HepG2 (cell line): Measurements from ENCODE around the gene PEPD. TPM values are rescaled to one million over a fixed set of nuclear protein-coding genes. Genes with fewer than 3 reads are reported as not detected.

Source experiments
- ATAC-seq: fragments of 200-7000 bp; cut with Tn5 transposase; 3 replicates; pipeline ENCODE4 v1.9.1; 2020; ENCODE audit warnings: mild to moderate bottlenecking, moderate library complexity
- BruUV-seq: library from RNA; stranded (reverse); fragments of 400-500 nt; replicated peaks from 2 replicates; lab custom pipeline; 2021; lab: Mats Ljungman, UMichigan
- CTCF ChIA-PET: fragments of 300-600 bp; formaldehyde crosslinking; extraction: SDS; loops from one replicate; lab custom pipeline; 2021; ENCODE audit warnings: low total read pairs, inconsistent platforms, low intra/inter-chr PET ratio; lab: Yijun Ruan, JAX
- POLR2A ChIA-PET: fragments of 350-600 bp; sonication (Branson Sonifier 250); formaldehyde crosslinking; loops from one replicate; lab custom pipeline; 2020; ENCODE audit warnings: antibody characterized with exemption, inconsistent platforms; lab: Yijun Ruan, JAX
- DNase-seq: peaks from one replicate; pipeline ENCODE4 v3.0.0-alpha.2; 2015; ENCODE audit warnings: low spot score
- FAIRE-seq: peaks from 3 replicates; lab custom pipeline; 2011; peaks lifted over from hg19 to GRCh38; lab: Jason Lieb, UNC
- H2AFZ ChIP-seq: one replicate; pipeline ENCODE4 v1.6.1; 2011; ENCODE audit warnings: low read length, inconsistent platforms
- H3K27ac ChIP-seq: fragments of 300-600 bp; 3 replicates; pipeline ENCODE4 v1.8.0; 2011; ENCODE audit warnings: mixed run types, mild to moderate bottlenecking, mixed read lengths, low read length, inconsistent platforms; ENCODE audit not compliant: insufficient read depth; ENCODE audit errors: extremely low read length
- H3K27me3 ChIP-seq, 2 experiments: fragments of 200-600 bp in 1 of 2; 2 replicates in 1 of 2; 3 replicates in 1 of 2; pipeline versions ENCODE4 v1.6.0 to v1.8.0; 2011; ENCODE audit warnings: low read length in 2 of 2, mild to moderate bottlenecking in 2 of 2, moderate library complexity in 2 of 2, inconsistent platforms in 1 of 2; ENCODE audit not compliant: insufficient read depth in 2 of 2, control insufficient read depth in 1 of 2
- H3K36me3 ChIP-seq, 2 experiments: fragments of 200-600 bp in 1 of 2; replicated peaks in 1 of 2; 2 replicates in 1 of 2; 3 replicates in 1 of 2; pipeline versions ENCODE4 v1.5.1 to v1.8.0; 2011; ENCODE audit warnings: low read length in 2 of 2, inconsistent platforms in 1 of 2; ENCODE audit not compliant: insufficient read depth in 2 of 2, control insufficient read depth in 1 of 2
- H3K4me1 ChIP-seq: 2 replicates; pipeline ENCODE4 v1.5.1; 2012; ENCODE audit warnings: low read length, inconsistent platforms; ENCODE audit not compliant: insufficient read depth
- H3K4me2 ChIP-seq: 2 replicates; pipeline ENCODE4 v1.6.0; 2011; ENCODE audit warnings: low read depth, low read length, inconsistent platforms
- H3K4me3 ChIP-seq, 3 experiments: fragments of 200-600 bp in 1 of 3; sonication (generic), shearing (Covaris generic) in 1 of 3; replicated peaks in 1 of 3; 2 replicates each; pipeline ENCODE4 v1.5.1; 2011 to 2016; ENCODE audit warnings: low read length in 3 of 3, inconsistent platforms in 2 of 3, low read depth in 2 of 3, mild to moderate bottlenecking in 2 of 3, control low read depth in 1 of 3, mixed read lengths in 1 of 3; ENCODE audit not compliant: insufficient read depth in 1 of 3
- H3K79me2 ChIP-seq: one replicate; pipeline ENCODE4 v1.6.1; 2011; ENCODE audit warnings: low read length, inconsistent platforms; ENCODE audit not compliant: insufficient read depth
- H3K9ac ChIP-seq: 2 replicates; pipeline ENCODE4 v1.6.0; 2011; ENCODE audit warnings: mild to moderate bottlenecking, low read depth, low read length, inconsistent platforms; ENCODE audit not compliant: insufficient read depth
- H3K9me3 ChIP-seq: 2 replicates; pipeline ENCODE4 v1.5.1; 2012; ENCODE audit warnings: mild to moderate bottlenecking, low read length
- H4K20me1 ChIP-seq: 2 replicates; pipeline ENCODE4 v1.6.0; 2011; ENCODE audit warnings: inconsistent platforms, mild to moderate bottlenecking, low read length, moderate library complexity; ENCODE audit not compliant: insufficient read depth
- CEBPB ChIP-seq: IDR thresholded peaks from 2 replicates; pipeline ENCODE4 v1.6.1; 2011; ENCODE audit warnings: low read depth, low read length, improper control_type of control experiment, borderline replicate concordance
- GATAD1 ChIP-seq: IDR thresholded peaks from 2 replicates; pipeline ENCODE4 v1.6.1; 2016; ENCODE audit warnings: missing genetic modification reagents, missing compliant biosample characterization
- JDP2 ChIP-seq: sonication (generic); formaldehyde crosslinking; IDR thresholded peaks from 2 replicates; pipeline ENCODE4 v1.8.1; 2022; ENCODE audit warnings: missing genetic modification reagents, borderline replicate concordance
- NFIC ChIP-seq: IDR thresholded peaks from 2 replicates; pipeline ENCODE4 v1.6.1; 2012; ENCODE audit warnings: mild to moderate bottlenecking, low read length, inconsistent platforms
- SRSF9 ChIP-seq: fragments of 200-400 bp; formaldehyde crosslinking; IDR thresholded peaks from 2 replicates; pipeline ENCODE4 v1.6.1; 2018; ENCODE audit warnings: borderline replicate concordance, mild to moderate bottlenecking, low read depth, low read length; ENCODE audit not compliant: insufficient read depth, poor library complexity, severe bottlenecking
- TFE3 ChIP-seq: IDR thresholded peaks from 2 replicates; pipeline ENCODE4 v1.6.1; 2016
- TP53 ChIP-seq: sonication (generic); formaldehyde crosslinking; conservative IDR thresholded peaks from 2 replicates; pipeline ENCODE4 v1.4.0; 2020; ENCODE audit warnings: missing genetic modification reagents
- ZNF10 ChIP-seq: sonication (generic); formaldehyde crosslinking; IDR thresholded peaks from 2 replicates; pipeline ENCODE4 v1.4.0; 2020; ENCODE audit warnings: mild to moderate bottlenecking, low read depth, missing genetic modification reagents, borderline replicate concordance
- ZNF530 ChIP-seq: sonication (generic); formaldehyde crosslinking; IDR thresholded peaks from 2 replicates; pipeline ENCODE4 v1.5.0; 2020; ENCODE audit warnings: low read depth, mild to moderate bottlenecking, missing genetic modification reagents
- ZNF607 ChIP-seq: sonication (generic); formaldehyde crosslinking; IDR thresholded peaks from 2 replicates; pipeline ENCODE4 v1.5.1; 2020; ENCODE audit warnings: missing genetic modification reagents, mild to moderate bottlenecking, borderline replicate concordance
- ZNF703 ChIP-seq: sonication (generic); formaldehyde crosslinking; IDR thresholded peaks from 2 replicates; pipeline ENCODE4 v1.5.1; 2020; ENCODE audit warnings: missing genetic modification reagents, mild to moderate bottlenecking, moderate library complexity, borderline replicate concordance
- ZNF704 ChIP-seq: sonication (generic); formaldehyde crosslinking; IDR thresholded peaks from 2 replicates; pipeline ENCODE4 v1.8.1; 2023; ENCODE audit warnings: mild to moderate bottlenecking, inconsistent platforms, moderate library complexity, missing genetic modification reagents, borderline replicate concordance
- WGBS: methylation state at CpG from one replicate; pipeline ENCODE4 v1.1.6; 2017; ENCODE audit warnings: low lambda C conversion rate; 5-methylcytosine and 5-hydroxymethylcytosine counted together
- in situ Hi-C: cut with HindIII; loops from 2 replicates; pipeline ENCODE4 v1.10.0; 2017; ENCODE audit warnings: low pct_unique_long_range_greater_than_20kb; ENCODE audit not compliant: extremely low pct_ligation_motif_present
- intact Hi-C: fragments of 100-400 bp; cut with micrococcal nuclease; formaldehyde crosslinking; loops from one replicate; pipeline ENCODE4 v1.10.0; 2022; ENCODE audit not compliant: unreplicated experiment
- polyA plus RNA-seq, 8 experiments: library from polyadenylated mRNA; depleted of rRNA in 3 of 8; stranded (reverse) in 7 of 8; unstranded in 1 of 8; fragments of >200 nt; fragmentation: Illumina TruSeq in 4 of 8; extraction: Trizol in 4 of 8; gene quantifications; 2 replicates each; pipeline versions ENCODE4 v1.2.1 to v1.2.3, GENCODE V29; 2011 to 2016; ENCODE audit warnings: low read depth in 4 of 8, missing spikeins in 1 of 8, mixed read lengths in 1 of 8; ENCODE audit not compliant: insufficient read depth in 1 of 8
- total RNA-seq, 5 experiments: library from RNA; depleted of rRNA; stranded (reverse); fragments of >200 nt; fragmentation: Illumina TruSeq; extraction: Trizol; gene quantifications; 2 replicates each; pipeline ENCODE4 v1.2.3, GENCODE V29; 2016; ENCODE audit warnings: low read depth in 1 of 5
- TF ChIP-seq, protein P1 (sequence below): sonication (generic); formaldehyde crosslinking; conservative IDR thresholded peaks from 2 replicates; pipeline ENCODE4 v1.4.0; 2020; ENCODE audit warnings: missing genetic modification reagents

The PEPD gene
- total and polyA plus RNA-seq, 2 of the 13 experiments (the other 11 are each of a cell fraction or from before 2014, with no cell fraction given) = 60.7 to 75.1 TPM

DNA sequence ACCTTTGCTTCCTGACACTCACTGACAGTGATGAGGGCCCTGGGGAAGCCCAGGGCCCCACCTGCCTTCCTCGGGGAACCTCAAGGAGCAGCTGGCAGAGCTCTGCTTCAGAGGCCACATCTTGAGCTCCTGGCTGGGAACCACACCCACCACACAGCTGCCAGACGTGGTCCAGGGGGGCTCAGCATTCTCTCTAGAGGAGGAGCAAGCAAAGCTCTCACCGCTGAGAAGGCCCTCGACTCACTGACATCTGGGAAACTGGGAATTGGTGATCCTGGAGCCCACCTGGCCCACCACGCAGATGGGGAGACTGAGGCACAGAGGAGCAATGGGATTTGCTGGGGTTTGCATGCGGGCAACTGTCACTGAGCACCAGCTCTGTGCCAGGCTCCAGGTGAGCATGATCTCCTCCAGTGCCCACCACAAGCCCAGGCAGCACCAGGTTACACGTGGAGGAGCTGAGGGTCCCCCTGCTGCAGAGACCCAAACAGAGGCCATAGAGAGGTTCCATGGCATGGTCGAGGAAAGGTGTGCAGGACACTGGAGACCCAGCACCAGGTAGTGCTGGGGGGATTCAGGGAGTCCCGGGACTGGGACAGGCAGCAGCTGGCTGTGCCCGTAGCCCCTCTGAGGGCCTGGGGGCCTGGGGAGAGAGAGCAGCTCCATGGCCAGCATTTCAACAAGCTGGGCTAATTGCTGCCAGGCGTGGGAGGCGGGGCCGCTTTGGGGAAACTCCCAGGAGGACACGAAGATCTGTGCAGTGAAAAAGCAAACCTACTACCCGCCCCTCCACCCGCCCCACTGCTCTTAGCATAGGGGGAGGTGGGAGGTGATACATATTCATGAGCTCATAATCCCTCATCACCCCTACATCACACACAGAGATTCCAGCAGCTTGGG is 33.4 kb downstream of the PEPD start:
- Histone ChIP-seq H3K4me3 (no peak overlapping the region), H3K4me1 (no peaks in the 10 kb centered on the region), H3K36me3 (peaks cover 0 to 3% of the 10 kb centered on the region in 2 experiments; a peak in 3 of 5 replicates), H3K9ac (no peak overlapping the region), H3K27me3 (no peaks in the 10 kb centered on the region), H3K9me3 (no peaks in the 10 kb centered on the region), H3K4me2 (no peak overlapping the region), H3K79me2 (no peaks in the 10 kb centered on the region), H2AFZ (no peak overlapping the region), H4K20me1 (no peaks in the 10 kb centered on the region), H3K27ac (no peak overlapping the region)
- FAIRE-seq (no peak), ATAC-seq (no peak; the same call in 2 of the 3 replicates), DNase-seq (no peak)
- ChIA-PET CTCF (no interaction called here), POLR2A (no interaction called here)
- intact Hi-C loops = no loop called here
- TF ChIP-seq ZNF607 (CRISPR knock-in tag) = no peak
- TF ChIP-seq GATAD1 = no peak
- TF ChIP-seq NFIC = no peak
- TF ChIP-seq TFE3 = no peak
- no peak for TF ChIP-seq ZNF704 (CRISPR knock-in tag)
- TF ChIP-seq JDP2 (CRISPR knock-in tag) = no peak
- TF ChIP-seq ZNF10 (CRISPR knock-in tag) = no peak
- TF ChIP-seq ZNF703 (CRISPR knock-in tag) = no peak
- no peak for TF ChIP-seq SRSF9
- TF ChIP-seq CEBPB = no peak
- TF ChIP-seq, protein P1, sequence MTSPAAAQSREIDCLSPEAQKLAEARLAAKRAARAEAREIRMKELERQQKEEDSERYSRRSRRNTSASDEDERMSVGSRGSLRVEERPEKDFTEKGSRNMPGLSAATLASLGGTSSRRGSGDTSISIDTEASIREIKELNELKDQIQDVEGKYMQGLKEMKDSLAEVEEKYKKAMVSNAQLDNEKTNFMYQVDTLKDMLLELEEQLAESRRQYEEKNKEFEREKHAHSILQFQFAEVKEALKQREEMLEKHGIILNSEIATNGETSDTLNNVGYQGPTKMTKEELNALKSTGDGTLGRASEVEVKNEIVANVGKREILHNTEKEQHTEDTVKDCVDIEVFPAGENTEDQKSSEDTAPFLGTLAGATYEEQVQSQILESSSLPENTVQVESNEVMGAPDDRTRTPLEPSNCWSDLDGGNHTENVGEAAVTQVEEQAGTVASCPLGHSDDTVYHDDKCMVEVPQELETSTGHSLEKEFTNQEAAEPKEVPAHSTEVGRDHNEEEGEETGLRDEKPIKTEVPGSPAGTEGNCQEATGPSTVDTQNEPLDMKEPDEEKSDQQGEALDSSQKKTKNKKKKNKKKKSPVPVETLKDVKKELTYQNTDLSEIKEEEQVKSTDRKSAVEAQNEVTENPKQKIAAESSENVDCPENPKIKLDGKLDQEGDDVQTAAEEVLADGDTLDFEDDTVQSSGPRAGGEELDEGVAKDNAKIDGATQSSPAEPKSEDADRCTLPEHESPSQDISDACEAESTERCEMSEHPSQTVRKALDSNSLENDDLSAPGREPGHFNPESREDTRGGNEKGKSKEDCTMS (CRISPR knock-in tag) = no peak
- TF ChIP-seq ZNF530 (CRISPR knock-in tag) = no peak
- no peak for TF ChIP-seq TP53
- no TSS peak for BruUV-seq
- in situ Hi-C loops = no loop called here
- 95% methylated on average over 11 of the region's 16 CpGs for WGBS
